Activated CD4-positive, CD25-positive, alpha-beta regulatory T cell (primary cell): ENCODE measurements around the gene SHOC2.

Experiments used
- DNase-seq, 4 experiments: peaks; one replicate each; lab custom pipeline; 2025; lab: John Stamatoyannopoulos, UW

SHOC2 gene

GRCh38 chr10:110983466-110983865 lies 64.1 kb downstream of the SHOC2 start:
- no peak for DNase-seq

- DNase-seq, result no peak
Measured at GRCh38 chr10:110985497-110986275, 66.3 kb downstream of the SHOC2 start.

GRCh38 chr10:110989016-110989415 lies 69.6 kb downstream of the SHOC2 start:
- no peak for DNase-seq

DNA sequence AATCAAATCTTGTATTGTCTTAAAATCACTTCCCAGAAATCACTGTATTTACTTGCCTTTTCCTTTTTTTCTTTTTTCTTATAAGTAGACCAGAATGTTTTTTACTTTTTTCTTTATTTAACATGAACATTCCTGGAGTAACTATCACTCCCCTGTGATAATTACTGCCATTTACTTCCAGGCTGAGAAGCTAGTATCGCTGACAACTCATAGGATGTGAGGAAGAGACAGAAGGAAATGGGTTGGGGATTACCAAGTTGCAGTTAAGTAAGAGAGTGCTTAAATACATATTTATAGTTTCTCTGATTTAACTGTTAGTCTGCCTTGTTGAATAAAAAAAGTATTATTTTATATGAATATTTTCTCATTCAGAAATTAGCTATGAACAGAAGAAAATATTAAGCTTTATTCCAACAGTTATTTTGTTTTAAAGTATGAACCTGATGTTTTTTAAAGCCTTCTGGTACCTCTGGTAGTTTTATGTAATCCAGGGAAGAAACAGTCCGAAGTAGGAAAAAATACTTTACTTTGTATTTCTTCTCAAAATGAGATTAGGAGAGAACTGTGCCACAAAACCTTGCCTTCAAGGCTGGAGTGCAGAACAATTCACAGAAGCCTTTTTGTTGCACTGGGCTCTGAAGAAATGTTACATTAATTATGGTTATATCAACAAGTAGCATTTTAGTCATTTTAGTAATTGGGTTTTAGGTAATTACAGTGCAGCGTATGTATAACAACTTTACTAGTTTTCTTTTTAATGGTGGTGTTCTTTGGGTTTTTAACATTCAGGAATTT lies 72.8 kb downstream of the SHOC2 start:
- no peak for DNase-seq

DNA sequence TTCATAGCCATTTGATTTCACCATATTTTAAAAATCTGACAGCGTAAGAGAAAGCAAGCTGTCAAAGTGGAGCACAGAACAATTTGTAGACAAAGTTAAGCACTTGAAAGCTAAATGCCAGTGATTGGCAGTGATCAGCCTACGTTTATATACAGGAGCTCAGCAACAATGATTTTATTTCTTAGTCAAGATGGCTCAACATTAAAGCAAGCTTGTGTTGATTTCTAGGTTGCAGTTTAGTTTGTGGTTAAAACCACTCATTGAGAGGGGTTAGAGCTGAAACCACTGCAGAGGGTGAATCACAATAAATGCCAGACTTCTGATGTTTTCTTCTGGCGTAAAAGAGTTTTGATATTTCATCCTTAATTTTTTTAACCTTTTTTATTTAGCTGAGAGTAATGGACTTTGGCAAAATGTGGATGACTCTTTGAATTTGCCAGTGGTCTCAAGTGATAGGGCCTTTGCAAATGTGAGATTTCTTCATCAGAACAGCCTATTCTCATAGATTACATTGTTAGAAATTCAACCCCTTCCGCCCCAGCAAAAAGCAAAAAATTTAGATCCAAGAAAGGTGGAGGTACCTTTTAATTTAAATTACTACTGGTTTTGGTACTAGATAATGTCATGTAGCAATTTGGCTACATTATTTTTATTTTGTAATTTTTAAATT lies 73.8 kb downstream of the SHOC2 start:
- DNase-seq, result no peak

GRCh38 chr10:110994406-110995086 lies 75.1 kb downstream of the SHOC2 start:
- DNase-seq, result no peak

GRCh38 chr10:110995301-110995700 lies 75.9 kb downstream of the SHOC2 start:
- no peak for DNase-seq

GRCh38 chr10:110996256-110996655 lies 76.9 kb downstream of the SHOC2 start:
- DNase-seq, result no peak

GRCh38 chr10:111004016-111004415 lies 84.6 kb downstream of the SHOC2 start:
- no peak for DNase-seq

DNA sequence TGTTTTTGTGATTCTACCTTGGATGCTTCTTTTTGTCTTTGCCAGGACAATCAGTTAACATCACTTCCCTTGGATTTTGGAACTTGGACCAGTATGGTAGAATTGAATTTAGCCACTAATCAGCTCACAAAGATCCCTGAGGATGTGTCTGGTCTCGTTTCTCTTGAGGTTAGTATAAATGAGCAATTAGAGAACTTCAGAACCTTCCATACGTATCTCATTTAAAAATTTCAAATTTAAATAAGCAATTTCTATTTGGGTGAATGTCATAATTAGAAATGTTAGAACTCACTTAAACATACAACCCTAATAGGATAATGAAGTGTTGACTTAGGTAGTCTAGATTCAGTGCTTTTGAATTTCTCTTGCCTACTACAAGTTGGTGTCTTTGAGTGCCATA lies 88.1 kb downstream of the SHOC2 start:
- DNase-seq, result no peak

DNA sequence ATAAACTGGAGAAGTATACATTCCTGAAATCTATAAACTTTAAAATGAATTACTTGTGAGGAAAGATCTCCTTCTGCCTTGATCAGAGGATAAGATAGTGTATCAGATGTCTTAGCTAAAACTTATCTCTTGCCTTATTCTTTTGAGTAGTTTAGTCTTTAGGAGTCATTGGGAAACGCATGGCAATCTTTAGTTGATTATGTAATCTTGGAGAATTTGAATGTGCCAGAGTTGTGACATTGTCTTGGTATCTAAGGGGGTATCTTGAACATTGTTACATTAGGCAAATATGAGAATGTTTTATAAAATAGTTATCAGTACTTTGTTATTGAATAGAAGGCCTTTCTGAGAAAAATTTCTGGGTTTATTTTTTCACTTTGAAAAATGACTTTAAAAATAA lies 95.8 kb downstream of the SHOC2 start:
- DNase-seq, result no peak

GRCh38 chr10:111017098-111017497 lies 97.7 kb downstream of the SHOC2 start:
- no peak for DNase-seq

DNA sequence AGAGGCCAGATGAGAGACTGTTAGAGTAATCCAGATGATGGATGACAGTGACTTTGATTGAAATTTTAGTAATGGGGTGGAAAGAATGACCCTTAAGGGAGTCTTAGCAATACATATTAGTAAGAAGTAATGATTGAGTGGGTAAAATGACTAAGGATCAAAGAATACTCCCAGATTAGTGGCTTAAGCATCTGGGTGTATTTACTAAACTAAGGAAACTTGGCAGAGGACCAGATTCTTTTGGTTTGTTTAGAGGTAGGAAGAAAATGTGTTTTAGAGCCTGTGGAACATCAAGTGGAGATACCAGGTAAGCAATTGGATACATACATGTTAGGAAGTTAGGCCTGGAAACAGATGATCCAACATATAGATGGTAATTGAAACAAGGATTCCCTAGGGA lies 98.6 kb downstream of the SHOC2 start:
- DNase-seq, result no peak

- no peak for DNase-seq
Measured at GRCh38 chr10:111023060-111023459, 103.7 kb downstream of the SHOC2 start.

- DNase-seq, result no peak
Measured at GRCh38 chr10:111030042-111030750, 110.8 kb downstream of the SHOC2 start.

GRCh38 chr10:111034598-111035310 lies 115.3 kb downstream of the SHOC2 start:
- no peak for DNase-seq

GRCh38 chr10:111035542-111035941 lies 116.1 kb downstream of the SHOC2 start:
- DNase-seq, result no peak

- no peak for DNase-seq
Measured at GRCh38 chr10:111037858-111038257, 118.5 kb downstream of the SHOC2 start.

DNA sequence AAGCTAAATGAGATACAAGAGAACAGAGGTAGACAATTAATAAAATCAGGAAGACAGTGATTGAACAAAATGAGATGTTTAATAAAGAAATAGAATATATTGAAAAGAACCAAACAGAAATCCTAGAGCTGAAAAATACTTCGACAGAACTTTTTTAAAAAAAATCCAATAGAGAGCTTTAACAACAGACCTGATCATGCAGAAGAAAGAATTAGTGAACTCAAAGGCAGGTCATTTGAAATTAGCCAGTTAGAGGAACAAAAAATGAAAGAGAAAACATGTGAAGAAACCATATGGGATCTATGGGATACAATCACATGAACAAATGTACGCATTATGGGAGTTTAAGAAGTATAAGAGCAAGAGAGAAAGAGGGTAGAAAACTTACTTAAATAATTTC lies 120.1 kb downstream of the SHOC2 start:
- DNase-seq, result no peak

DNA sequence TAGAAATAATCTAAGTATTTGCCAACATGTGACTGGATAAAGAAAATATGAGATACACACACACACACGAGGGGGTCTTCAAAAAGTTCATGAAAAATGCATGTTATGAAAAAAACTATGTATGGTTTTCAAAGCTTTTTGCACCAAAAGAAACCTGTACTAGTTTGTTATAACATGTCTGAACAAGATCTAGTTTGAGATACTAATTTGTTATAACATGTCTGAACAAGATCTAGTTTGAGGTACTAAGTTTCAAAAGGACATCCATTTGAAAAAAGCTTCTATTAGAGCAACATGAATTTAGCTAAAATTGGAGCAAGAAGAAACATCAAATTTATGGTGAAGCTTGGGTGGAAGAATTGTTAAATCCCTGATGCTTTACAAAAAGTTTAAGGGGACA lies 137.6 kb downstream of the SHOC2 start:
- DNase-seq, result no peak
